SK-N-SH treated with all-trans-retinoic acid at 6 μM for 48 hours (cell line): ENCODE data around the gene MVD.

Source experiments
- ARNTL ChIP-seq: fragments of 450-650 bp; formaldehyde crosslinking; IDR thresholded peaks from 2 replicates; pipeline ENCODE4 v1.5.0; 2020; ENCODE audit warnings: low read depth, mild to moderate bottlenecking, moderate library complexity, borderline replicate concordance
- CSDC2 ChIP-seq: fragments of 250-450 bp; sonication (Bioruptor Pico); IDR thresholded peaks from 2 replicates; pipeline ENCODE4 v1.5.0; 2020; ENCODE audit warnings: mild to moderate bottlenecking, moderate library complexity
- GLIS3 ChIP-seq: fragments of 250-450 bp; sonication (Bioruptor Pico); IDR thresholded peaks from 2 replicates; pipeline ENCODE4 v1.5.0; 2020; ENCODE audit warnings: mild to moderate bottlenecking, moderate library complexity
- PPARA ChIP-seq: fragments of 250-450 bp; sonication (Bioruptor Pico); IDR thresholded peaks from 2 replicates; pipeline ENCODE4 v1.5.0; 2020; ENCODE audit warnings: mild to moderate bottlenecking, borderline replicate concordance
- TOX ChIP-seq: fragments of 250-450 bp; sonication (Bioruptor Pico); IDR thresholded peaks from 2 replicates; pipeline ENCODE4 v1.8.0; 2021; ENCODE audit warnings: mild to moderate bottlenecking, moderate library complexity, borderline replicate concordance
- ZFP3 ChIP-seq: fragments of 250-450 bp; sonication (Bioruptor Pico); IDR thresholded peaks from 2 replicates; pipeline ENCODE4 v1.5.0; 2020; ENCODE audit warnings: mild to moderate bottlenecking, moderate library complexity
- ZFP30 ChIP-seq: fragments of 450-650 bp; formaldehyde crosslinking; IDR thresholded peaks from 2 replicates; pipeline ENCODE4 v1.5.0; 2022; ENCODE audit warnings: mild to moderate bottlenecking, moderate library complexity
- ZNF70 ChIP-seq: fragments of 450-650 bp; formaldehyde crosslinking; IDR thresholded peaks from 2 replicates; pipeline ENCODE4 v1.5.0; 2020; ENCODE audit warnings: mild to moderate bottlenecking, moderate library complexity
- TF ChIP-seq, protein P1 (sequence below): fragments of 250-450 bp; sonication (Bioruptor Pico); IDR thresholded peaks from 2 replicates; pipeline ENCODE4 v1.8.0; 2020; ENCODE audit warnings: mild to moderate bottlenecking, moderate library complexity, borderline replicate concordance
- TF ChIP-seq, protein P2 (sequence below): fragments of 250-450 bp; sonication (Bioruptor Pico); IDR thresholded peaks from 2 replicates; pipeline ENCODE4 v1.5.1; 2021; ENCODE audit warnings: mild to moderate bottlenecking, moderate library complexity
- TF ChIP-seq, protein P3 (sequence below): fragments of 250-450 bp; sonication (Bioruptor Pico); IDR thresholded peaks from 2 replicates; pipeline ENCODE4 v1.5.1; 2020; ENCODE audit warnings: low read depth, mild to moderate bottlenecking, moderate library complexity
- TF ChIP-seq, protein P4 (sequence below): fragments of 250-450 bp; sonication (Bioruptor Pico); IDR thresholded peaks from 2 replicates; pipeline ENCODE4 v1.5.0; 2020; ENCODE audit warnings: mild to moderate bottlenecking, moderate library complexity

DNA sequence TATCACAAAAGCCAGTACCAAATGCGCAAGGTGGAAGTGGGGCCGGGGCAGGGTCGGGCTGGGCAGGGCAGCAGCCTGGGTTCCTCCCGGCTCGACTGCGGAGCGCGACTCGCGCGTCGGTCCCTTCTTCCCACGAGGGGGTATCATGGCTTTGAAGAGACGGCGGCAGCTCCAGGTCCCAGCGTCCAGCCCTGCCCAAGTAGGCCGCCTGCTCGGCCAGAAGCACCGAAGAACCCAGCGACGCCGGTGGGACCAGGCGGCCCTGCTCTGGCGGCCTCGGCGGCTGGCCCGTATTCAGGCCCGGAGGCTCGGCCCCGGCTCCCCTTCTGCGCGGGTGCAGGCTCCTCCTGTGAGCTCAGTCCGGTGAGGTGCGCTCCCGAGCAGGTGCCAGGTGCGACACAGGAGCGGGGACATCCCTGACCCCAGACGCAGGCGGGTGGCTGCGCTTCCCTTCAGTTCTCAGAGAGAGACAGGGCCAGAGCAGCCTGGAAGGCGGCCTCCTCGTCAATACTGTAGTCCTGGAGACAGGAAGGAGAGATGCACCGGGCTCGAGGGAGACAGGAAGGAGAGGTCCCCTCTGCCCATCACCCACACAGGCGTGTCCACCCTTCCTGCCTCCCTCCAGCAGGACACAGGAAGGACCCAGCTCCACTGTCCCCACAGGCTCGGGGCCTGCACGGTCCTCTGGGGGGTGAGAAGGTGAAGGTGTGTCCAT, 34.4 kb upstream of the MVD start:
- no peak for TF ChIP-seq GLIS3 (CRISPR knock-in tag)
- no peak for TF ChIP-seq ARNTL
- TF ChIP-seq, protein P1, sequence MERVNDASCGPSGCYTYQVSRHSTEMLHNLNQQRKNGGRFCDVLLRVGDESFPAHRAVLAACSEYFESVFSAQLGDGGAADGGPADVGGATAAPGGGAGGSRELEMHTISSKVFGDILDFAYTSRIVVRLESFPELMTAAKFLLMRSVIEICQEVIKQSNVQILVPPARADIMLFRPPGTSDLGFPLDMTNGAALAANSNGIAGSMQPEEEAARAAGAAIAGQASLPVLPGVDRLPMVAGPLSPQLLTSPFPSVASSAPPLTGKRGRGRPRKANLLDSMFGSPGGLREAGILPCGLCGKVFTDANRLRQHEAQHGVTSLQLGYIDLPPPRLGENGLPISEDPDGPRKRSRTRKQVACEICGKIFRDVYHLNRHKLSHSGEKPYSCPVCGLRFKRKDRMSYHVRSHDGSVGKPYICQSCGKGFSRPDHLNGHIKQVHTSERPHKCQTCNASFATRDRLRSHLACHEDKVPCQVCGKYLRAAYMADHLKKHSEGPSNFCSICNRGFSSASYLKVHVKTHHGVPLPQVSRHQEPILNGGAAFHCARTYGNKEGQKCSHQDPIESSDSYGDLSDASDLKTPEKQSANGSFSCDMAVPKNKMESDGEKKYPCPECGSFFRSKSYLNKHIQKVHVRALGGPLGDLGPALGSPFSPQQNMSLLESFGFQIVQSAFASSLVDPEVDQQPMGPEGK (CRISPR knock-in tag), result no peak
- no peak for TF ChIP-seq ZFP3
- no peak for TF ChIP-seq CSDC2
- no peak for TF ChIP-seq ZNF70 (CRISPR knock-in tag)
- TF ChIP-seq ZFP30 (CRISPR knock-in tag), result no peak
- TF ChIP-seq, protein P2, sequence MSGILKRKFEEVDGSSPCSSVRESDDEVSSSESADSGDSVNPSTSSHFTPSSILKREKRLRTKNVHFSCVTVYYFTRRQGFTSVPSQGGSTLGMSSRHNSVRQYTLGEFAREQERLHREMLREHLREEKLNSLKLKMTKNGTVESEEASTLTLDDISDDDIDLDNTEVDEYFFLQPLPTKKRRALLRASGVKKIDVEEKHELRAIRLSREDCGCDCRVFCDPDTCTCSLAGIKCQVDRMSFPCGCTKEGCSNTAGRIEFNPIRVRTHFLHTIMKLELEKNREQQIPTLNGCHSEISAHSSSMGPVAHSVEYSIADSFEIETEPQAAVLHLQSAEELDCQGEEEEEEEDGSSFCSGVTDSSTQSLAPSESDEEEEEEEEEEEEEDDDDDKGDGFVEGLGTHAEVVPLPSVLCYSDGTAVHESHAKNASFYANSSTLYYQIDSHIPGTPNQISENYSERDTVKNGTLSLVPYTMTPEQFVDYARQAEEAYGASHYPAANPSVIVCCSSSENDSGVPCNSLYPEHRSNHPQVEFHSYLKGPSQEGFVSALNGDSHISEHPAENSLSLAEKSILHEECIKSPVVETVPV, result no peak
- TF ChIP-seq, protein P3, sequence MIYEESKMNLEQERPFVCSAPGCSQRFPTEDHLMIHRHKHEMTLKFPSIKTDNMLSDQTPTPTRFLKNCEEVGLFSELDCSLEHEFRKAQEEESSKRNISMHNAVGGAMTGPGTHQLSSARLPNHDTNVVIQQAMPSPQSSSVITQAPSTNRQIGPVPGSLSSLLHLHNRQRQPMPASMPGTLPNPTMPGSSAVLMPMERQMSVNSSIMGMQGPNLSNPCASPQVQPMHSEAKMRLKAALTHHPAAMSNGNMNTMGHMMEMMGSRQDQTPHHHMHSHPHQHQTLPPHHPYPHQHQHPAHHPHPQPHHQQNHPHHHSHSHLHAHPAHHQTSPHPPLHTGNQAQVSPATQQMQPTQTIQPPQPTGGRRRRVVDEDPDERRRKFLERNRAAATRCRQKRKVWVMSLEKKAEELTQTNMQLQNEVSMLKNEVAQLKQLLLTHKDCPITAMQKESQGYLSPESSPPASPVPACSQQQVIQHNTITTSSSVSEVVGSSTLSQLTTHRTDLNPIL, result no peak
- no peak for TF ChIP-seq PPARA (CRISPR knock-in tag)
- no peak for TF ChIP-seq TOX
- TF ChIP-seq, protein P4, sequence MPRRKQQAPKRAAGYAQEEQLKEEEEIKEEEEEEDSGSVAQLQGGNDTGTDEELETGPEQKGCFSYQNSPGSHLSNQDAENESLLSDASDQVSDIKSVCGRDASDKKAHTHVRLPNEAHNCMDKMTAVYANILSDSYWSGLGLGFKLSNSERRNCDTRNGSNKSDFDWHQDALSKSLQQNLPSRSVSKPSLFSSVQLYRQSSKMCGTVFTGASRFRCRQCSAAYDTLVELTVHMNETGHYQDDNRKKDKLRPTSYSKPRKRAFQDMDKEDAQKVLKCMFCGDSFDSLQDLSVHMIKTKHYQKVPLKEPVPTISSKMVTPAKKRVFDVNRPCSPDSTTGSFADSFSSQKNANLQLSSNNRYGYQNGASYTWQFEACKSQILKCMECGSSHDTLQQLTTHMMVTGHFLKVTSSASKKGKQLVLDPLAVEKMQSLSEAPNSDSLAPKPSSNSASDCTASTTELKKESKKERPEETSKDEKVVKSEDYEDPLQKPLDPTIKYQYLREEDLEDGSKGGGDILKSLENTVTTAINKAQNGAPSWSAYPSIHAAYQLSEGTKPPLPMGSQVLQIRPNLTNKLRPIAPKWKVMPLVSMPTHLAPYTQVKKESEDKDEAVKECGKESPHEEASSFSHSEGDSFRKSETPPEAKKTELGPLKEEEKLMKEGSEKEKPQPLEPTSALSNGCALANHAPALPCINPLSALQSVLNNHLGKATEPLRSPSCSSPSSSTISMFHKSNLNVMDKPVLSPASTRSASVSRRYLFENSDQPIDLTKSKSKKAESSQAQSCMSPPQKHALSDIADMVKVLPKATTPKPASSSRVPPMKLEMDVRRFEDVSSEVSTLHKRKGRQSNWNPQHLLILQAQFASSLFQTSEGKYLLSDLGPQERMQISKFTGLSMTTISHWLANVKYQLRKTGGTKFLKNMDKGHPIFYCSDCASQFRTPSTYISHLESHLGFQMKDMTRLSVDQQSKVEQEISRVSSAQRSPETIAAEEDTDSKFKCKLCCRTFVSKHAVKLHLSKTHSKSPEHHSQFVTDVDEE (CRISPR knock-in tag), result no peak
